IMR-90 (cell line): Measurements from ENCODE around the gene CIZ1. TPM values are rescaled to one million over a fixed set of nuclear protein-coding genes. Genes with fewer than 3 reads are reported as not detected.

Experiments
- ATAC-seq: fragments of 200-7000 bp; cut with Tn5 transposase; 2 replicates; pipeline ENCODE4 v1.9.1; 2020; ENCODE audit warnings: low read depth, mild to moderate bottlenecking, moderate library complexity
- BruUV-seq: library from RNA; stranded (reverse); fragments of 400-500 nt; replicated peaks from 2 replicates; lab custom pipeline; 2021; lab: Mats Ljungman, UMichigan
- CTCF ChIA-PET: fragments of 300-600 bp; formaldehyde crosslinking; extraction: SDS; loops from one replicate; lab custom pipeline; 2021; ENCODE audit warnings: antibody characterized with exemption; lab: Yijun Ruan, JAX
- POLR2A ChIA-PET: fragments of 300-600 bp; sonication (Branson Sonifier 250); formaldehyde crosslinking; loops from one replicate; lab custom pipeline; 2022; ENCODE audit warnings: antibody characterized with exemption; ENCODE audit not compliant: unreplicated experiment; lab: Charles Lee
- DNase-seq: peaks from one replicate; pipeline ENCODE4 v3.0.0; 2013
- H2AFZ ChIP-seq: replicated peaks from 2 replicates; pipeline ENCODE3; 2013; ENCODE audit warnings: low read length, mild to moderate bottlenecking; ENCODE audit not compliant: poor library complexity
- H2AK5ac ChIP-seq: 2 replicates; pipeline ENCODE4 v1.6.1; 2013; ENCODE audit warnings: low read depth, low read length, inconsistent platforms
- H2AK9ac ChIP-seq: replicated peaks from 2 replicates; pipeline ENCODE3; 2013; ENCODE audit warnings: mild to moderate bottlenecking, low read depth, low read length, moderate library complexity; ENCODE audit not compliant: poor library complexity
- H2BK120ac ChIP-seq: 2 replicates; pipeline ENCODE4 v1.6.1; 2013; ENCODE audit warnings: low read depth, low read length, inconsistent platforms
- H2BK15ac ChIP-seq: 3 replicates; pipeline ENCODE4 v1.6.1; 2013; ENCODE audit warnings: low read depth, low read length, inconsistent platforms
- H2BK20ac ChIP-seq: 2 replicates; pipeline ENCODE4 v1.6.1; 2013; ENCODE audit warnings: low read depth, mild to moderate bottlenecking, inconsistent platforms, low read length, moderate library complexity
- H2BK5ac ChIP-seq: 2 replicates; pipeline ENCODE4 v1.6.1; 2013; ENCODE audit warnings: mild to moderate bottlenecking, low read depth, low read length, inconsistent platforms; ENCODE audit not compliant: poor library complexity, severe bottlenecking
- H3K14ac ChIP-seq: replicated peaks from 2 replicates; pipeline ENCODE4 v1.6.1; 2013; ENCODE audit warnings: low read depth, low read length, inconsistent platforms
- H3K18ac ChIP-seq: 2 replicates; pipeline ENCODE4 v1.6.1; 2013; ENCODE audit warnings: low read depth, low read length, control low read depth
- H3K23ac ChIP-seq: 2 replicates; pipeline ENCODE4 v1.6.1; 2013; ENCODE audit warnings: low read depth, low read length, inconsistent platforms
- H3K27ac ChIP-seq: 2 replicates; pipeline ENCODE4 v1.5.1; 2013; ENCODE audit warnings: mild to moderate bottlenecking, control low read depth, low read length; ENCODE audit not compliant: insufficient read depth
- H3K27me3 ChIP-seq: 2 replicates; pipeline ENCODE4 v1.6.1; 2013; ENCODE audit warnings: low read length; ENCODE audit not compliant: control insufficient read depth, insufficient read depth
- H3K36me3 ChIP-seq: 2 replicates; pipeline ENCODE4 v1.6.1; 2013; ENCODE audit warnings: low read length, mixed read lengths; ENCODE audit not compliant: control insufficient read depth, insufficient read depth
- H3K4ac ChIP-seq: 2 replicates; pipeline ENCODE4 v1.6.1; 2013; ENCODE audit warnings: low read depth, low read length, inconsistent platforms
- H3K4me1 ChIP-seq: 2 replicates; pipeline ENCODE4 v1.6.1; 2013; ENCODE audit warnings: low read length, mixed read lengths; ENCODE audit not compliant: control insufficient read depth, insufficient read depth
- H3K4me2 ChIP-seq: 2 replicates; pipeline ENCODE4 v1.6.1; 2013; ENCODE audit warnings: low read depth, mild to moderate bottlenecking, control low read depth, low read length, moderate library complexity
- H3K4me3 ChIP-seq: 2 replicates; pipeline ENCODE4 v1.5.1; 2013; ENCODE audit warnings: low read depth, mild to moderate bottlenecking, control low read depth, low read length, moderate library complexity; ENCODE audit not compliant: insufficient read depth
- H3K56ac ChIP-seq: 2 replicates; pipeline ENCODE4 v1.6.1; 2013; ENCODE audit warnings: low read length, inconsistent platforms; ENCODE audit not compliant: insufficient read depth; ENCODE audit errors: extremely low read depth
- H3K79me1 ChIP-seq, 2 experiments: 2 replicates each; pipeline ENCODE4 v1.6.1; 2013; ENCODE audit warnings: low read length in 2 of 2, inconsistent platforms in 1 of 2, low read depth in 1 of 2
- H3K9ac ChIP-seq: 2 replicates; pipeline ENCODE4 v1.6.1; 2013; ENCODE audit warnings: low read depth, low read length, control low read depth
- H3K9me1 ChIP-seq: 2 replicates; pipeline ENCODE4 v1.6.1; 2013; ENCODE audit warnings: low read length, inconsistent platforms; ENCODE audit not compliant: insufficient read depth
- H3K9me3 ChIP-seq: 2 replicates; pipeline ENCODE4 v1.6.1; 2013; ENCODE audit warnings: low read length; ENCODE audit not compliant: control insufficient read depth, insufficient read depth
- H4K20me1 ChIP-seq: 2 replicates; pipeline ENCODE4 v1.6.1; 2013; ENCODE audit warnings: low read length, inconsistent platforms; ENCODE audit not compliant: insufficient read depth
- H4K5ac ChIP-seq: 2 replicates; pipeline ENCODE4 v1.6.1; 2013; ENCODE audit warnings: mild to moderate bottlenecking, low read depth, low read length, control low read depth
- H4K8ac ChIP-seq, 2 experiments: 2 replicates each; pipeline ENCODE4 v1.6.1; 2013; ENCODE audit warnings: low read depth in 2 of 2, low read length in 2 of 2, control low read depth in 1 of 2, inconsistent platforms in 1 of 2
- H4K91ac ChIP-seq: 2 replicates; pipeline ENCODE4 v1.6.1; 2013; ENCODE audit warnings: low read depth, low read length, inconsistent platforms; ENCODE audit not compliant: insufficient read depth
- BHLHE40 ChIP-seq: fragments of 150-350 bp; IDR thresholded peaks from 2 replicates; pipeline ENCODE4 v1.6.1; 2016; ENCODE audit warnings: mild to moderate bottlenecking, low read depth, low read length
- CEBPB ChIP-seq: IDR thresholded peaks from 2 replicates; pipeline ENCODE4 v1.6.1; 2012; ENCODE audit warnings: low read depth, low read length, improper control_type of control experiment
- CHD1 ChIP-seq: IDR thresholded peaks from 2 replicates; pipeline ENCODE4 v1.6.1; 2012; ENCODE audit warnings: low read depth, low read length, improper control_type of control experiment
- CTCF ChIP-seq: conservative IDR thresholded peaks from 2 replicates; pipeline ENCODE4 v1.5.1; 2012; ENCODE audit warnings: mild to moderate bottlenecking, low read depth, low read length, improper control_type of control experiment
- ELK1 ChIP-seq: fragments of 150-350 bp; IDR thresholded peaks from 2 replicates; pipeline ENCODE4 v1.6.1; 2016; ENCODE audit warnings: low read depth, mild to moderate bottlenecking, low read length, moderate library complexity, borderline replicate concordance
- FOS ChIP-seq: fragments of 150-350 bp; IDR thresholded peaks from 2 replicates; pipeline ENCODE4 v1.6.1; 2016; ENCODE audit warnings: low read depth, low read length
- MAZ ChIP-seq: IDR thresholded peaks from 2 replicates; pipeline ENCODE4 v1.6.1; 2012; ENCODE audit warnings: low read depth, mild to moderate bottlenecking, low read length, improper control_type of control experiment, moderate library complexity, borderline replicate concordance
- MXI1 ChIP-seq: IDR thresholded peaks from 2 replicates; pipeline ENCODE4 v1.6.1; 2012; ENCODE audit warnings: low read depth, mild to moderate bottlenecking, low read length, moderate library complexity, borderline replicate concordance
- NFE2L2 ChIP-seq: fragments of 150-350 bp; IDR thresholded peaks from 2 replicates; pipeline ENCODE4 v1.6.1; 2016; ENCODE audit warnings: low read depth, mild to moderate bottlenecking, low read length
- POLR2A ChIP-seq: IDR thresholded peaks from 2 replicates; pipeline ENCODE4 v1.6.1; 2012; ENCODE audit warnings: mild to moderate bottlenecking, low read depth, low read length
- RAD21 ChIP-seq: IDR thresholded peaks from 2 replicates; pipeline ENCODE4 v1.6.1; 2012; ENCODE audit warnings: low read length, improper control_type of control experiment
- RCOR1 ChIP-seq: IDR thresholded peaks from 2 replicates; pipeline ENCODE4 v1.6.1; 2012; ENCODE audit warnings: mild to moderate bottlenecking, low read length, improper control_type of control experiment; ENCODE audit not compliant: insufficient replicate concordance
- RFX5 ChIP-seq: IDR thresholded peaks from 2 replicates; pipeline ENCODE4 v1.8.0; 2012; ENCODE audit warnings: low read depth, mild to moderate bottlenecking, low read length, moderate library complexity
- SMC3 ChIP-seq: fragments of 150-350 bp; IDR thresholded peaks from 2 replicates; pipeline ENCODE4 v1.6.1; 2016; ENCODE audit warnings: low read depth, mild to moderate bottlenecking, antibody characterized with exemption, low read length, moderate library complexity
- WGBS, 2 experiments: methylation state at CpG; one replicate each; pipeline versions ENCODE4 v1.1.5 to v1.1.7; 2013; ENCODE audit warnings: missing lambda C conversion rate in 2 of 2; ENCODE audit not compliant: insufficient read length in 1 of 2; ENCODE audit errors: extremely low coverage in 2 of 2; 5-methylcytosine and 5-hydroxymethylcytosine counted together
- dilution Hi-C: fragments of 300-500 bp; cut with HindIII; formaldehyde crosslinking; loops from one replicate; pipeline ENCODE4 v1.14.3; 2018; ENCODE audit warnings: low sequenced_read_pairs; ENCODE audit not compliant: unreplicated experiment
- in situ Hi-C: fragments of 300-500 bp; cut with MboI; formaldehyde crosslinking; loops from 3 replicates; pipeline ENCODE4 v1.14.3; 2019; ENCODE audit warnings: low sequenced_read_pairs, inconsistent platforms, mixed read lengths
- intact Hi-C: fragments of 100-400 bp; cut with micrococcal nuclease; formaldehyde crosslinking; loops from 2 replicates; pipeline ENCODE4 v1.10.0; 2022
- polyA plus RNA-seq, 3 experiments: library from polyadenylated mRNA; depleted of rRNA; stranded (reverse); fragments of >200 nt; gene quantifications; 2 replicates each; pipeline ENCODE4 v1.2.3, GENCODE V29; 2012; ENCODE audit warnings: low replicate concordance in 1 of 3
- total RNA-seq: library from RNA; depleted of rRNA; stranded (reverse); fragments of >200 nt; gene quantifications from 2 replicates; pipeline ENCODE4 v1.2.3, GENCODE V29; 2012

The CIZ1 gene
- total and polyA plus RNA-seq, 2 of the 4 experiments (the other 2 are of a cell fraction), result 13.8 to 51.9 TPM

- no peak overlapping the region for H3K14ac ChIP-seq
- H2BK20ac ChIP-seq, result no peak overlapping the region
- intact Hi-C loops (no loop called here), in situ Hi-C loops (no loop called here), dilution Hi-C loops (no loop called here)
- no peak overlapping the region for H2BK5ac ChIP-seq
- no TSS peak for BruUV-seq
- DNase-seq (no peak), ATAC-seq (no peak)
- peaks cover 4 to 7% of the 10 kb centered on the region in 2 experiments; a peak in 3 of 4 replicates for H3K79me1 ChIP-seq
- no peak overlapping the region for H4K5ac ChIP-seq
- H4K8ac ChIP-seq, result no peak overlapping the region
- H2BK15ac ChIP-seq, result no peak overlapping the region
- no peaks in the 10 kb centered on the region for H3K36me3 ChIP-seq
- no peak overlapping the region for H3K4ac ChIP-seq
- H3K18ac ChIP-seq, result no peak overlapping the region
- H4K20me1 ChIP-seq, result no peaks in the 10 kb centered on the region
- H4K91ac ChIP-seq, result no peak overlapping the region
- H3K23ac ChIP-seq, result no peak overlapping the region
- no peak overlapping the region for H3K9ac ChIP-seq
- no peak for TF ChIP-seq CTCF
- TF ChIP-seq NFE2L2, result no peak
- no peak for TF ChIP-seq MXI1
- no peak for TF ChIP-seq CHD1
- no peak for TF ChIP-seq MAZ
- TF ChIP-seq POLR2A, result no peak
- TF ChIP-seq RCOR1, result no peak
- TF ChIP-seq BHLHE40, result no peak
- TF ChIP-seq SMC3, result no peak
- no peak for TF ChIP-seq RAD21
- no peak for TF ChIP-seq RFX5
- no peak for TF ChIP-seq CEBPB
- no peak for TF ChIP-seq ELK1
- no peak for TF ChIP-seq FOS
- H2AK5ac ChIP-seq, result no peak overlapping the region
- H3K27me3 ChIP-seq, result peaks cover 8% of the 10 kb centered on the region; the same call in 1 of the 2 replicates
- H3K4me3 ChIP-seq, result no peak overlapping the region
- WGBS, 2 experiments, result 73% methylated on average over 3 of the region's 7 CpGs; no CpG with 5 or more reads in 1 of the 2 experiments
- no peak overlapping the region for H3K4me2 ChIP-seq
- H3K56ac ChIP-seq, result no peak overlapping the region
- H3K27ac ChIP-seq, result no peak overlapping the region
- no peaks in the 10 kb centered on the region for H3K9me3 ChIP-seq
- ChIA-PET CTCF (no interaction called here), POLR2A (no interaction called here)
- H2BK120ac ChIP-seq, result no peak overlapping the region
- H3K4me1 ChIP-seq, result no peaks in the 10 kb centered on the region
- no peak overlapping the region for H2AFZ ChIP-seq
- H3K9me1 ChIP-seq, result peaks cover 5% of the 10 kb centered on the region
- H2AK9ac ChIP-seq, result no peak overlapping the region
Measured at GRCh38 chr9:128155736-128156500, 35.5 kb downstream of the CIZ1 start.
